GM21619 (cell line): Measurements from ENCODE around the gene GALK2.

ENCODE experiments used
- ATAC-seq: cut with Tn5 transposase; IDR thresholded peaks from one replicate; pipeline ENCODE4 v1.9.1; 2021; ENCODE audit not compliant: unreplicated experiment

Gene GALK2

GRCh38 chr15:49278751-49279150 lies 108.7 kb downstream of the GALK2 start:
- ATAC-seq, result no peak

GRCh38 chr15:49279521-49280456 lies 109.7 kb downstream of the GALK2 start:
- no peak for ATAC-seq

GRCh38 chr15:49282366-49282765 lies 112.3 kb downstream of the GALK2 start:
- ATAC-seq, result no peak

- no peak for ATAC-seq
Observed at GRCh38 chr15:49286649-49287404, 116.8 kb downstream of the GALK2 start.

DNA sequence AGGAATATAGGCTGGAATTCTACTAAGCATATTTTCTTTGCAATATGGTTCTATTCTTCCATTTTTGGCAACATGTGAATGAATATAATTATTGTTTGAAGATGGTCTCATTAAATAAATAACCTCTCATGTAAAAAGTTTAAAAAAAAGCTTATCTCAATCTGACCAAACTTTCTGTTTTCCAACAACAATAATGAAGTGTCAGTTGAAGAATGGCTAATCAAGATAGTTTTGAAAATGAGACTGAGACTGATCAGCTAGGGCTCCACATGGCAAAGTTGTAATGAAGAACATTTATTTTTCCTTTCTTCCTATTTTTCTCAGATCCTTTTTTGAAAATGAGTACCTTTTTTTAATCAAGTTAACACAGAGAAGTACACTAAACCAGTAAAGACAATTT lies 117.4 kb downstream of the GALK2 start:
- no peak for ATAC-seq

DNA sequence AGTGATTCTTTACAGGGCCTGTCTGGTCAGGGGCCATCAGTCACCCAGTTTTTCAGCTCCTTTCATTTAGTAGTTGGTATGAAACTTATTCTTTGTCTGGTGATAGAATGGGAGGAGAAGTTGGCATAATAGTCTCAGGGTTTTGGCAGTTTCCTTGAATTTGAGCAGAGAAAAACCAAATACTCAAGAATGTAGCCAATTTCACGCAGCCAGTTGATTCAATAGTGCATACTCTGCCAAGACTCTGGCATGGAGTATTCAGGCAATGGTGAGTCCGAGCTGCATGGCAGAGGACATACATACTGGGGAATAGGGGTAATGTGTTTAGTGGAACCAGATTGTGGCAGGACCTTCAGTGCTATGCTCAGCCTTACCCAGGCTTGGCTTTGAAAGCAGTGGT lies 118.3 kb downstream of the GALK2 start:
- no peak for ATAC-seq

DNA sequence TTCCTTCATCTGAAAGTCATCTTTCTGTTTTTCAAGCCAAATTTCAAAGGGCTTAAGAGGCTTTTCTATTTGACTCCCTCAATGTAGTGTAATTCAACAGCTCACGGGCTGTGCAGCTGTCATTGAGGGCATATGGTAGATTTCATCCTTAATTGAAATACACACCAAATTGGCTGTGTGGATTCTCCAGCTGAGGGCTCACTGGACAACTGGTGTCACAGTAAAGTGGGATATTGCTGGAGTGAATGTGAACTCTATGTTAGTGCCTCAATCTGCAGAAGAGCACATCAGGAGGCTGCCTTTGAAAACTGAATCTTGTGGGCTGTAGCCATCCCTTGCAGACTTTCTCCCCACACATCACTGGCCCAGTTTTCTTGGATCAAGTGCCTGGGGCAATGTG lies 120.1 kb downstream of the GALK2 start:
- ATAC-seq, result no peak

GRCh38 chr15:49293941-49294340 lies 123.9 kb downstream of the GALK2 start:
- ATAC-seq, result no peak

DNA sequence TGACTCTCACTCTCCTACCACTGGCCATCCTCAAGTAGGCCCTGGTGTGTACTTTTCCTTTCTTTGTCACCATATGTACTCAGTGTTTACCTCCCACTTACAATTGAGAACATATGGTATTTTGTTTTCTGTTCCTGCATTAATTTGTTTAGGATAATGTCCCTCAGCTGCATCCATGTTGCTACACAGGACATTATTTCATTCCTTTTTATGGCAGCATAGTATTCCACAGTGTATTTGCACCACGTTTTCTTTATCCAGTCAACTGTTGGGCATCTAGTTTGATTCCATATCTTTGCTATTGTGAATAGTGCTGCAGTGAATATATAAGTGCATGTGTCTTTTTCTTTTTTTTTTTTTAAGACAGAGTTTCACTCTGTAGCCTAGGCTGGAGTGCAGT lies 126.2 kb downstream of the GALK2 start:
- ATAC-seq, result no peak

DNA sequence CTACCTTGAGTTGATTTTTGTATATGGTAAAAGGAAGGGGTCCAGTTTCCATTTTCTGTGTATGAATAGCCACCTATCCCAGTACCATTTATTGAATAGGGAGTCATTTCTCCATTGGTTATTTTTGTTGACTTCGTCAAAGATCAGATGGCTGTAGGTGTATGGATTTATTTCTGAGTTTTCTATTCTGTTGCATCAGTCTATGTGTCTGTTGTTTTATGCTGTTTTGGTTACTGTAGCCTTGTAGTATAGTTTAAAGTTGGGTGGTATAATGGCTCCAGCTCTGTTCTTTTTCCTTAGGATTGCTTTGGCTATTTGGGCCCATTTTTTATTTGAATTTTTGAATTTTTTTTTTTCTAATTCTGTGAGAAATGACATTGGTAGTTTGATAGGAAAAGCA lies 127.5 kb downstream of the GALK2 start:
- no peak for ATAC-seq

DNA sequence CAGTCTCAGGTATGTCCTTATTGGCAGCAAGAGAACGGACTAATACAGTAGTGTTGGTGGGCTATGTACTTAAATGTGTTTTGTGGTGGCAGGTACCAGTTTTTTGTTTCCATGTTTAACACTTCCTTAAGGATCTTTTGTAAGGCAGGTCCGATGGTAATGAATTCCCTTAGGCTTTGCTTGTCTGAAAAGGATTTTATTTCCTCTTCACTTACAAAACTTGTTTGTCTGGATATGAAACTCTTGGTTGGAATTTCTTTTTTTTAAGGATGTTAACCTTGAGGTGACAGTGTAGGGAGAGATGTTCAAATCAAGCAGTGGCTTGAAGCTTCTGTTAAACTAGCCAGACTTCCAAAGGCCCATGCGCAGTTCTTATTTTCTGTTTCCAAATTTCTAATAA lies 130.8 kb downstream of the GALK2 start:
- no peak for ATAC-seq

GRCh38 chr15:49301562-49301961 lies 131.5 kb downstream of the GALK2 start:
- no peak for ATAC-seq

DNA sequence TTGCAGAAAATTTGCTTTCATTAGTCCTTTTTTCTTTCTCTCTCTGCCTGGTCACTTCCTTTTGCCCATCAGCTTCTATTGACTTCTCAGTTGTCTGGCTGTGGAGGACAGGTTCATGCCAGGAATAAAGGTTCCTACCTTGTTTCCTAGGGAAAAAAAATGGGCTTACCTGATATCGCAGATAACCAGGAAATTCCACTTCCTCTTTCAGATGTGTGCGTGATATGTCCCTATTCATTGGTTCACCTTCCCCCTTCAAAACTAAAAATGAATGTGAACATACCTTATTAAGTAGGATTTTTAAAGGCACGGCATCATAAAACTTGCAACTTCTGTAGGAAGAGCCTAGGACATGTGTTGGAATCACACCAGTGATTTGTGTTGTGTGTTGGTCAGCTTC lies 133.0 kb downstream of the GALK2 start:
- no peak for ATAC-seq

GRCh38 chr15:49306551-49306950 lies 136.5 kb downstream of the GALK2 start:
- no peak for ATAC-seq

- no peak for ATAC-seq
Observed at GRCh38 chr15:49308686-49309085, 138.6 kb downstream of the GALK2 start.

GRCh38 chr15:49309889-49310288 lies 139.8 kb downstream of the GALK2 start:
- no peak for ATAC-seq

- ATAC-seq, result no peak
Observed at GRCh38 chr15:49313650-49314049, 143.6 kb downstream of the GALK2 start.

DNA sequence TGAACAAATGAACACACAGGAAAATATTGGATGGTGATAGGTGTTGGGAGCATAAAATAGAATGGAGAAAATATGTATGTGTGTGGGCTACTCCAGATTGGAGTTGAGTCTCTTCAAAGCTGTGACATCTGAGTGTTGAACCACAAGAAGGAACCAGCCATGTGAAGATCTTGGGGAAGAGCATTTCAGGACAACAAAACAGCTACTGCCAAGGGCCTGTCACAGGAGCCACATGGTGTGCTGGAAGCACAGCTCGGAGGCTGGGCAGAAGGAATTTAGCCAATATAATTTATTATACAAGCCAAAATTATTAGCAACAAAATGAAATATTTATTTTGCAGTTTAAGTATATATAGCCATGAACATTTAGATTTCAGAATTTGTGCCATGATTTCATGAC lies 144.7 kb downstream of the GALK2 start:
- ATAC-seq, result no peak

DNA sequence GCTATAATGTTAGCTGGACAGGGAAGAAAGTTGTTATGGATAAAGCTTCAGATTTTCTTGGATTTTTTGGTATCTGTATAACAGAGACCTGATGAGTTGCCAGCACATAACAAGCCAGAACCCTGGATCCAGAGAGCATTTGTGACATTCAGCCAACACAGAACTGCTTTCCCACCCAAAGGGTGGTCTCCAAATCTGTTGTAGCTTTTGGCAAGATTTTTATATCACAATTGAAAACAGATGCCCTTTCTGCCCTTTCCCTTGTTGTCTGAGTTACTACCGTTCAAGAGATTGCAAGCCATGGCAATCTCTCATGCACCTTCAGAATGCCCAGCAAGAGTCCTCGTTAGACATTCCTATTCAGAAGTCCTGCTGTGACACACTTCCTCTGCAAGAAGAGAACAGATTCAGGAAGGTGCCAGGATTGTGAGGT lies 145.4 kb downstream of the GALK2 start:
- no peak for ATAC-seq

DNA sequence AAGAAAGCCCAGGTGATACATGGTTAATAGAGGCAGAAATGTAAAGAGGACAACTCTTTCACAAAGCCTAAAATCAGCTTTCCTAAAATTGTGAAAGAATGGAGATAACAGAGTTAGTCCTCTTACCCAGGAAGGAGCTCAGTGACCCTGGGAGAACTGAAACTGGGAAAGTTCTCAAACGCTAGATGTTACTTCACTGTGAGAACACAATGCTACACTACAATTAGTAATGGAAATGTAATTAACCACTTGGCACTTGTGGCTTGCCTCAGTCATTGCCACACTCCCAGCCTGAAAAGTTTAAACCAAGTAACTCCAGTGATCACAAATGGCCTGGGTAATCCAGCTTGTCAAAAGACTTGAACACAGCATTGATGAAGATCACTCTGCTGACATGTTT lies 150.3 kb downstream of the GALK2 start:
- no peak for ATAC-seq

DNA sequence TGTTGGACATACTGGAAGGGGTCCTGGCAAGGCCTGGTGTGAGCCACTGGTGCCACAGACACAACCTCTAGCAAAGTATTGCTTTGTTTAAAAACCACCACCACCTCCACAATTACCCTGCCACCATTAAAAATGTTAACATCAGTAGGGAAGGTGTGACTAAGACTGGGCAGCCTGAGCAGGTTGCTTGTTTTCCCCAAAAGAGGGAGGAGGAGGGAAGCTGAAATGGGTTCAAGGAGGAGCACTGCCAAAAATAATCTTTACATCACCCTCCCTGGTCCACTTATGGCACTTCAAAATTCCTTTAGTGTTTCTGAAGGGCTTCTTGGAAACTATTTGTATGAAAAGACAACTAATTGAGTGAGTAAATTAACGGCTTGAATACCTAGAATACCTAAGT lies 153.2 kb downstream of the GALK2 start:
- no peak for ATAC-seq

GRCh38 chr15:49327927-49328326 lies 157.9 kb downstream of the GALK2 start:
- no peak for ATAC-seq
